ENCODE data around the gene DLGAP4.

DLGAP4 gene

DNA sequence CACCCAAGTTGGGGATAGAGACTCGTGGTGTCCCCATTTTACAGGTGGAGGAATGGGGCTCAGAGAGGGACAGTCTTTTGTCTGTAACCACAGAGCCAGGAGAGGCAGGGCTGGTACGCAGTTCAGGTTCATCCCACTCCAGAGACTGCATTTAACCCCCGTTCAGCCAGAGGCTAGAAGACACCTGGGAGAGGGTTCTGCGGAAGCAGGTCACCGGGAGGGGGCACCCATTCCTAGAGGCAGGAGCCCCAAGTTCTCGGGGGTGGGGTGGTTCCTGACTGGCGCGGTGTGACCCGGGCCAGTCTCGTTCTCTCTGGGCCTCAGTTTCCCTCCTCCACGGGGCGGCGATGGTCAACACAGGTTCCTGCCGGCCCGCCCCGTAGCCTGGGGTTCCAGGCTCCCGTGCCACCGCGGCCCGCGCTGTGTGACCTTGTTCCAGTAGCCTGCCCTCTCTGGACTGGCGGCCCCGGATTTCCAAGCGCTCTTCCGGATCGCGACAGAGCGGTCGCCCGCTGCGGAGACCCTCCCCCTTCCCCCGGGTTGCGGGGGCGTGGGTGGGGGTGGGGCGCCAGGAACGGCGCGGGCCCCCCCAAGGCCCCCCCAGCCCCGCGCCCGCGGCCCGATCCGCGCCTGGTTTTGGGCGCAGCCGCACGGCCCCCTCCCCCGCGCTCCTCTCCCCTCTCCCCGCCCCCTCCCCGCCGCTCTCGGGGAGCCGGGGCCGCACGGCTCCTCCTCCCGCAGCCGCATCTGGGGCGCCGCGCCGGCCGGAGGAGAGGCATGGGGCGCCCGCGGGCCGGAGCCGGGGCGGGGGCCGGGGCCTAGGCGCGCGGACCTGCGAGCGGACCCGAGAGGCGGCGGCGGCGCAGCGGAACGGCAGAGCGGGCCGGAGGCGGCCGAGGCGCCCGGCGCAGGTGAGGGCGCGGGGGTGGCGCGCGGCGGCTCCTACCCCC lies at the start of gene DLGAP4:
DLGAP4 (plus strand) TSS at position 738 of the 950 bp plus-strand sequence. CDS start 125,379 bp downstream, outside the sequence.
- no peak within 1 kb of the TSS for H3K4me3 ChIP-seq (ENCODE audit: low read length)
- H3K27me3 ChIP-seq (ENCODE audit: control insufficient read depth, insufficient read depth, low read length), result peaks cover 32% of the 10 kb centered on the region

DNA sequence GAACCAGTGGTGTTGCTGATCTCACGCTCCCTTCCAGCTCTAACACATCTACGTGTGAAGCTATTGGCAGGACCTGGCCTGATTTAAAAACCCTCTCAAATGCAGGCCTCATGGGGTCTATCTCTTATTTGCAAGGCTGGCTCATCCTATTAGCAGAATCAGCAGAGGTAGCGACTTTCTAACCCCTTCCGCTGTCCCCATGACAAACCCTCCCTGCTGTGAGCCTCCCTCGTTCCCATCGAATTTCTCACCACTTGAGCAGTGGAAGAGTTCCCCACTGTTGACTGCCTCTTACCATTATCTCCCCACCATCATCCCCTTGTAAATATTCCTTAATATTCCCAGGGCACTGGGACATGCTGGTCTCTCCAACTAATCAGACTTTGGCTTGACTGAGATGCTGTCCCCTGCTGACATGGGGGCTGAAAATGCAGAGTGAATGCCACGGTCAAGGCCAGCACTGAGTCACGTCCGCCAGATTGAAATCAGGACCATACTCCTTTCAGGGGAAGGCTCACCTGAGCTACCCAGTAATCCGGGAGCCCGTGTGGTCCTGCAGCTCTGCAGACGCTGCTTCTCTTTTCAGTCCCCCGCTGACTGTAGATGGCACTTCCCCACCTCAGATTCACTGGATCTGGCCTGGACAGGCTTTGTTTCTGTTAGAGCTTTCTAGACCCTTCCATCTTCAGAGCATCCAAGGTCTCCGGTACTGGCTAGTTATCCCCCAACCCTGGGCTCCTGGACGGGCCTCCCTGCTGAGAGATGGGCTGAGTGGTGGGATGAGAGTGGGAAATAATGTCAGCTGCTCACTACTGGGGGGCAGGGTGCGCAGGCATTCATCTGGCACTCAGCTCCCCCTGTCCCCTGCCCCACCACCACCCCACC lies 46.7 kb upstream of the DLGAP4 start:
- H3K4me1 ChIP-seq (ENCODE audit: control insufficient read depth, insufficient read depth, low read length), result no peaks in the 10 kb centered on the region
- H3K27ac ChIP-seq (ENCODE audit: low read depth, low read length), result no peak overlapping the region
- no peaks in the 10 kb centered on the region for H3K27me3 ChIP-seq (ENCODE audit: control insufficient read depth, insufficient read depth, low read length)
- no peak overlapping the region for H3K9ac ChIP-seq (ENCODE audit: low read length)
- peaks cover 16% of the 10 kb centered on the region for H3K36me3 ChIP-seq (ENCODE audit: control insufficient read depth, insufficient read depth, low read length)
- no peak overlapping the region for H3K4me3 ChIP-seq (ENCODE audit: low read length)

More for the DNA sequence above, at the start of gene DLGAP4:
- Histone ChIP-seq H3K36me3 (ENCODE audit: control insufficient read depth, insufficient read depth, low read length) (no peaks in the 10 kb centered on the region), H3K4me1 (ENCODE audit: control insufficient read depth, insufficient read depth, low read length) (no peaks in the 10 kb centered on the region), H3K27ac (ENCODE audit: low read depth, low read length) (no peak within 1 kb of the TSS), H3K9ac (ENCODE audit: low read length) (no peak within 1 kb of the TSS)

DNA sequence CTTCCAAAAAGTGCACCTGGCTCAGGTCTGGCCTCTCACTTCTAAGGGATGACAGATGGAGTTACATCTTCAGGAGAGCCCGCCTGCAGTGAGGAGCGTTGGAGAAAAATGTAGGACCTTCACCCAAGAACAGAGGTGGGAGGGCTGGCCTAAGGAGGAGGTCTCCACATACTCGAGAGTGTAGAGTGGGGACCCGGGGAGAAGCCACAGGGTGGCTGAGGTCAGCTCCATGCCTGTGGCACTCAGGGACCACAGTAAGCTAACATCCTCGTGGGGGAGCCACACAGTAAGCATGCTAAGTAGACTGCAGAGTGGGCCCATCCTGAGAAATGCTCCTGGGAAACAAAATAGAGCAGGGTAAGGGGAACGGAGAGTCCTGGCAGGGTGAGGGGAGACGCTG lies 45.8 kb upstream of the DLGAP4 start:
- Histone ChIP-seq H3K4me1 (ENCODE audit: control insufficient read depth, insufficient read depth, low read length) (no peaks in the 10 kb centered on the region), H3K9ac (ENCODE audit: low read length) (no peak overlapping the region), H3K27me3 (ENCODE audit: control insufficient read depth, insufficient read depth, low read length) (no peaks in the 10 kb centered on the region), H3K4me3 (ENCODE audit: low read length) (no peak overlapping the region), H3K27ac (ENCODE audit: low read depth, low read length) (no peak overlapping the region), H3K36me3 (ENCODE audit: control insufficient read depth, insufficient read depth, low read length) (peaks cover 15% of the 10 kb centered on the region)

GRCh38 chr20:36261389-36262105 lies 44.6 kb upstream of the DLGAP4 start:
- Histone ChIP-seq H3K27ac (ENCODE audit: low read depth, low read length) (no peak overlapping the region), H3K4me1 (ENCODE audit: control insufficient read depth, insufficient read depth, low read length) (no peaks in the 10 kb centered on the region), H3K4me3 (ENCODE audit: low read length) (no peak overlapping the region), H3K9ac (ENCODE audit: low read length) (no peak overlapping the region), H3K27me3 (ENCODE audit: control insufficient read depth, insufficient read depth, low read length) (no peaks in the 10 kb centered on the region), H3K36me3 (ENCODE audit: control insufficient read depth, insufficient read depth, low read length) (peaks cover 4% of the 10 kb centered on the region)

- Histone ChIP-seq H3K27me3 (ENCODE audit: control insufficient read depth, insufficient read depth, low read length) (no peaks in the 10 kb centered on the region), H3K4me3 (ENCODE audit: low read length) (no peak overlapping the region), H3K4me1 (ENCODE audit: control insufficient read depth, insufficient read depth, low read length) (no peaks in the 10 kb centered on the region), H3K27ac (ENCODE audit: low read depth, low read length) (no peak overlapping the region), H3K9ac (ENCODE audit: low read length) (no peak overlapping the region), H3K36me3 (ENCODE audit: control insufficient read depth, insufficient read depth, low read length) (no peaks in the 10 kb centered on the region)
These were observed 43.7 kb upstream of the DLGAP4 start for GRCh38 chr20:36262440-36262839.

- H3K4me1 ChIP-seq (ENCODE audit: control insufficient read depth, insufficient read depth, low read length), result no peaks in the 10 kb centered on the region
- no peak overlapping the region for H3K9ac ChIP-seq (ENCODE audit: low read length)
- no peak overlapping the region for H3K4me3 ChIP-seq (ENCODE audit: low read length)
- H3K27me3 ChIP-seq (ENCODE audit: control insufficient read depth, insufficient read depth, low read length), result no peaks in the 10 kb centered on the region
- no peaks in the 10 kb centered on the region for H3K36me3 ChIP-seq (ENCODE audit: control insufficient read depth, insufficient read depth, low read length)
- H3K27ac ChIP-seq (ENCODE audit: low read depth, low read length), result no peak overlapping the region
These were observed 41.5 kb upstream of the DLGAP4 start for GRCh38 chr20:36264426-36265246.

DNA sequence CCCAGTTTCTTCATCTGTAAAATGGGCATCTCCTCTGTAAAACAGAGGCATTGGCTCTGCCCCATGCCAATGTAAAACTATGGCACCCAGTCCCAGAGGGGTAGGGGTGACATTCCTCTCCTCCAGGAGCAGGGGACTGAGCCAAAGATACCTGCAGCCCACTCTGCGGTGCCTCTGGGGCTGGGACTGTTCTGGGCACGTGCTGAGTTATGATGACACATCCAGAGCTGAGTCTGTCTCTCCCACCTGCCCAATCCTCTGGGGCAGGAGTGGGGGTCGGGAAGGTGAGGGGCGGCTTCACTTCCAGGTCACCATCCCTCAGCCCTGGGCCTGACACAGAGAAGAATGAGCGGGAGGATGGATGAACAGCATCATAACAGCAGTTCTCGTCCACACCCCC lies 40.0 kb upstream of the DLGAP4 start:
- Histone ChIP-seq H3K4me1 (ENCODE audit: control insufficient read depth, insufficient read depth, low read length) (no peaks in the 10 kb centered on the region), H3K27me3 (ENCODE audit: control insufficient read depth, insufficient read depth, low read length) (no peaks in the 10 kb centered on the region), H3K27ac (ENCODE audit: low read depth, low read length) (no peak overlapping the region), H3K36me3 (ENCODE audit: control insufficient read depth, insufficient read depth, low read length) (no peaks in the 10 kb centered on the region), H3K9ac (ENCODE audit: low read length) (no peak overlapping the region), H3K4me3 (ENCODE audit: low read length) (no peak overlapping the region)

DNA sequence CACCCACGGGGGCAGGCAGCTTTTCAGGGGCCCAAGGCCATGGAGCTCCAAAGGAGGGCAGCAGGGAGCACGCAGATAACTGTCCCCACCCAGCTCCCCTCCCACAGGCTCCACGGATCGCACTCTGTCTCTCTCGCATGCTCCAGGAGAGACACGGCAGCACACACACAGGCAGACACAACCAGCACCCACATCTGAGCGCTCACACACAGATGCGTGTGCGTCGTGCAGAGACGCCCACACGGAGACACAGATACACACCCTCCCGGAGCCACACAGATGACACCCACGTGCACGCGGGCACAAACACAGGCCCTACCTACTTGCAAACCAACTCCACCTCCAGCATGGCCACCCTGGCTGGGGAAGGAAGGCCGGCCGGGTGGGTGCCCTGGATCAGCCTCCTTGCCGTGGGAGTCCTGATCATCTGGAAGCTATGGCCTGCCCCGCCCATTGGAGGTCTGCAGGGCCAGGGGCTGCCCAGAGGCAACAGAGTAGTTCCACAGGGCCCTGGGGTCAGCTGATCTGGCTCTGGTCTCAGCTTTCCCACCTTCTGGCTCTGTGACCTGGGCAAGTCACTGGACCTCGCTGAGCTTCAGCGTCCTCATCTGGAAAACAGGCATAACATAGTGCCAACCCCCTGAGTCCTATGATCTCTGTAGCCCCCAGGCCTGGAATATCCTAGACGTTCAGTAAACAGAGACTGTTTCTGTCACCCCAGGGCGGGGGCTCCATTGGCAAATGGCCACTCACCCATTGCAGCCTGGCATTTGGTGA lies 38.3 kb upstream of the DLGAP4 start:
- H3K27me3 ChIP-seq (ENCODE audit: control insufficient read depth, insufficient read depth, low read length), result no peaks in the 10 kb centered on the region
- no peak overlapping the region for H3K4me3 ChIP-seq (ENCODE audit: low read length)
- H3K4me1 ChIP-seq (ENCODE audit: control insufficient read depth, insufficient read depth, low read length), result no peaks in the 10 kb centered on the region
- no peaks in the 10 kb centered on the region for H3K36me3 ChIP-seq (ENCODE audit: control insufficient read depth, insufficient read depth, low read length)
- H3K27ac ChIP-seq (ENCODE audit: low read depth, low read length), result no peak overlapping the region
- H3K9ac ChIP-seq (ENCODE audit: low read length), result no peak overlapping the region

- Histone ChIP-seq H3K27ac (ENCODE audit: low read depth, low read length) (no peak overlapping the region), H3K27me3 (ENCODE audit: control insufficient read depth, insufficient read depth, low read length) (no peaks in the 10 kb centered on the region), H3K9ac (ENCODE audit: low read length) (no peak overlapping the region)
These were observed 37.4 kb upstream of the DLGAP4 start for GRCh38 chr20:36268440-36269342.

GRCh38 chr20:36269507-36269906 lies 36.6 kb upstream of the DLGAP4 start:
- Histone ChIP-seq H3K27ac (ENCODE audit: low read depth, low read length) (no peak overlapping the region), H3K27me3 (ENCODE audit: control insufficient read depth, insufficient read depth, low read length) (peaks cover 3% of the 10 kb centered on the region), H3K4me1 (ENCODE audit: control insufficient read depth, insufficient read depth, low read length) (no peaks in the 10 kb centered on the region), H3K4me3 (ENCODE audit: low read length) (no peak overlapping the region), H3K9ac (ENCODE audit: low read length) (no peak overlapping the region), H3K36me3 (ENCODE audit: control insufficient read depth, insufficient read depth, low read length) (no peaks in the 10 kb centered on the region)

More at GRCh38 chr20:36268440-36269342, 37.4 kb upstream of the DLGAP4 start:
- no peak overlapping the region for H3K4me3 ChIP-seq (ENCODE audit: low read length)
- no peaks in the 10 kb centered on the region for H3K4me1 ChIP-seq (ENCODE audit: control insufficient read depth, insufficient read depth, low read length)
- no peaks in the 10 kb centered on the region for H3K36me3 ChIP-seq (ENCODE audit: control insufficient read depth, insufficient read depth, low read length)
